HG02852 (cell line): Measurements from ENCODE around the gene VIPR2.
"Not testable (repeated sequence)": the region's sequence is repeated elsewhere in the genome, so short reads cannot be mapped to it uniquely, and the experiment has no call there.

Source experiments
- ATAC-seq: cut with Tn5 transposase; IDR thresholded peaks from one replicate; pipeline ENCODE4 v1.9.1; 2021; ENCODE audit warnings: mild to moderate bottlenecking, moderate library complexity; ENCODE audit not compliant: unreplicated experiment

The VIPR2 gene

GRCh38 chr7:159144758-159145489 is at the start of gene VIPR2:
VIPR2 (minus strand) TSS chr7:159144867; CDS start chr7:159144771, 96 bp downstream.
- ATAC-seq, result no peak

- ATAC-seq, result no peak
Measured at GRCh38 chr7:159193543-159194090, 49.0 kb upstream of the VIPR2 start.

DNA sequence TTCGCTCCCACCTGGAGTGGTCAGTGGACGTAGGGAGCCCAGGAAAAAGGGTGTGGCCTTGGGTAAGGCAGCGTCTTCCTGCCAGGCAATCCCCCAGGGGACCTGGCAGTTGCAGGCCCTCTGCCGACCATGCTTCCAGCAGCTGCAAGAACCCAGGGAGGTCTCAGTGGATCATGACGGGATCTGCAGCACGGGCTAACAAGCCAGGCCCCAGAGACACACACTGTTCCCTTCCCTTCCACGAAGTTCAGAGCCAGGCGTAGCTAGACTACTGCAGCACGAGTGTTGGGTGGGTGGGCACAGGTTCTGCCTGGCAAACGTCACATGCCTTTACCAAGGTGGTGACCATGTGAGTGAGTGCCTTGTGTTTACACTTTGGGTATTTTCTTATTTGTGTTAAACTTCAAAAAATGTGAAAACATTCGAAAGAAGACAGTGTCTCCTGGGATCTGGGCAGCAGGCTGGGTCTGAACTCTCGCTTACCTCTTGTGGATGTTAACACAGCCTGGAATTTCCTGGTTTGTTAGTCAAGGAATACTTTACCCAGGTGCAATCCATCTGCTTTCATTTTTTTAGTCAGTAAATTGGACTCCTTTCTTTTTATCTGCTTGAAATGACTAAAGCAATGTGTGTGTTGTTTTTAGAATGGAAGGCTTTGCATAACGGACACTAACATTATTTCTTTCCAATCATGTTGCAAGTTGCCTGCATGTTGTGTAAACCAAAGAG is 48.2 kb upstream of the VIPR2 start:
- ATAC-seq, result no peak

DNA sequence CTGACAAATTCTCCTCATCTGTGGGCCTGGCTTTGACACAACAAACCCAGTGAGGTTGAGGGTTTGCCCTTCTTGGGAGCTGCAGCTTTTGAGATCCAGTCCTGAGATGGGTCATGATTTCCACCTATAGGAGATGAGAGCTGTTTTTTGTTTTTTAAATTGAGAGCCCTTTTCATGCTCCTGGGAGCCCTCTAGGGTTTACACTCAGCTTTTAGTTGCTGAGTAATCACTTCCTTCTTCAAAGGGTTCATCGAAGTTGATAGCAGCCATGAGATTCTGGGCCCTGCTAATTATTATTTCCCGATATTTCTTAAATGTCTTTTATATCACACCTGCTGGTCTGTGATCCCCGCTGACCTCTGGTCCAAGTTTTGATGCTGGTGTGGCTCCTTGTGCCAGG is 47.3 kb upstream of the VIPR2 start:
- ATAC-seq, result no peak

- ATAC-seq, result no peak
Measured at GRCh38 chr7:159191236-159191635, 46.6 kb upstream of the VIPR2 start.

DNA sequence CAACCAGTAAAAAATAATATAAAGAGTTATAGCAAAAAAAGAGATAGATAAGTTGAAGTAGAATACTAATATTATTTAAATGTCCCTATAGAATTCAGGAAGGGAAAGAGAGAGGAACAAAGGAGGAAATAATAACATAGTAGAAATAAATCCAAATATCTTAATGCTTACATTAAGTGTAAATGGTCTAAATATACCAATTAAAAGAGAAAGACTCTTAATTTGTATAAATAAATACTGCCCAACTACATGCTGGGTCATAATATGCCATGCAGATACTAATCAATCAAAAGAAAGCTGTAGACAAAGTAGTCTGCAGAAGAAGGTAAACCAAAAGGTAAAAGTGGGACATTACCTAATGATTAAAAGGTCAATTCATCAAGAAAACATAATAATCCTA is 43.3 kb upstream of the VIPR2 start:
- no peak for ATAC-seq

GRCh38 chr7:159179241-159179640 is 34.6 kb upstream of the VIPR2 start:
- no peak for ATAC-seq

- no peak for ATAC-seq
Measured at GRCh38 chr7:159177284-159177953, 32.8 kb upstream of the VIPR2 start.

GRCh38 chr7:159175792-159176191 is 31.1 kb upstream of the VIPR2 start:
- ATAC-seq, result no peak

DNA sequence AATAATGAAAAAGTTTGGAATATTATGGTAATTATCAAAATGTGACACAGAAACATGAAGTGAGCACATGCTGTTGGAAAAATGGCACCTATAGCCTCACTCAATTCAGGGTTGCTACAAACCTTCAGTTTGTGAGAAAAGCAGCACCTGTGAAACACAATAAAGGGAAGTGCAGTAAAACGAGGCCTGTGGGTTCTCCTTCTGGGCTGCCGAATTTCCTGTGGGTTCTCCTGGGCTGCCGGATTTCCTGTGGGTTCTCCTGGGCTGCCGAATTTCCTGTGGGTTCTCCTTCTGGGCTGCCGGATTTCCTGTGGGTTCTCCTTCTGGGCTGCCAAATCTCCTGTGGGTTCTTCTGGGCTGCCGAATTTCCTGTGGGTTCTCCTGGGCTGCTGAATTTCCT is 30.4 kb upstream of the VIPR2 start:
- not testable (repeated sequence) for ATAC-seq

GRCh38 chr7:159172400-159172799 is 27.7 kb upstream of the VIPR2 start:
- no peak for ATAC-seq

- no peak for ATAC-seq
Measured at GRCh38 chr7:159169391-159169790, 24.7 kb upstream of the VIPR2 start.

GRCh38 chr7:159167139-159167538 is 22.5 kb upstream of the VIPR2 start:
- no peak for ATAC-seq

DNA sequence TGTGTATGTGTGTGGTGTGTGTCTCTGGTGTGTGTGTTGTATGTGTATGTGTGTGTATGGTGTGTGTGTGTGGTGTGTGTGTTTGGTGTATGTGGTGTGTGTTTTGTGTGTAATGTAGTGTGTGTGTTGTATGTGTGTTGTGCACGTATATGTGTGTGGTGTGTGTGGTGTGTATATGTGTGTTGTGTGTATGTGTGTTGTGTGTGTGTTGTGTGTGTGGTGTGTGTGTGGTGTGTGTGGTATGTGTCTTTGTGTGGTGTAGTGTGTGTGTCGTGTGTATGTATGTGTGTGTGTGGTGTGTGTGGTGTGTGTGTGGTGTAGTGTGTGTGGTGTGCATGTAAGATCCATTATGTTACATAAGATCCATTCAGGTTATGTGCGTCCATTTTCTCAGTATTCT is 21.9 kb upstream of the VIPR2 start:
- ATAC-seq, result no peak

- no peak for ATAC-seq
Measured at GRCh38 chr7:159165352-159165751, 20.7 kb upstream of the VIPR2 start.

- not testable (repeated sequence) for ATAC-seq
Measured at GRCh38 chr7:159163703-159164301, 19.1 kb upstream of the VIPR2 start.

DNA sequence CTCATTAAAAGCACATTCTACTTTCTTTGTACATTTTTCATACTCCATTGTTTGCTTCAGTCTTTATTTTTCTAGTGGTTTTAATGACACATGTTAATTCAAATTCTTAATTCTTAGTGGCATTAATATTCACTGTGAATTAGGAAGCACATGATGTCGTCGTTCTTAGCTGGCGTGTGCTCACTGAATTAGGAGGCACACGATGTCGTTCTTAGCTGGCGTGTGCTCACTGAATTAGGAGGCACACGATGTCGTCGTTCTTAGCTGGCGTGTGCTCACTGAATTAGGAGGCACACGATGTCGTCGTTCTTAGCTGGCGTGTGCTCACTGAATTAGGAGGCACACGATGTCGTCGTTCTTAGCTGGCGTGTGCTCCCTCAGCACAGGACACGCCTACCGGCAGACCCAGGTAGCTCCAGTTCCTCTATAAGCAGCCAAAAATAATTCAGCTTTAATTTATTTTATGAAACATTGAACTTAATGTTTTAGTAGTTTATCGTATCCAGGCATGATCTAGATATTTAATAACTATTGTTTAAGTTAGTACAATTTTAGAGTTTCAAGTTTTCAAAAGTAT is 17.5 kb upstream of the VIPR2 start:
- not testable (repeated sequence) for ATAC-seq

DNA sequence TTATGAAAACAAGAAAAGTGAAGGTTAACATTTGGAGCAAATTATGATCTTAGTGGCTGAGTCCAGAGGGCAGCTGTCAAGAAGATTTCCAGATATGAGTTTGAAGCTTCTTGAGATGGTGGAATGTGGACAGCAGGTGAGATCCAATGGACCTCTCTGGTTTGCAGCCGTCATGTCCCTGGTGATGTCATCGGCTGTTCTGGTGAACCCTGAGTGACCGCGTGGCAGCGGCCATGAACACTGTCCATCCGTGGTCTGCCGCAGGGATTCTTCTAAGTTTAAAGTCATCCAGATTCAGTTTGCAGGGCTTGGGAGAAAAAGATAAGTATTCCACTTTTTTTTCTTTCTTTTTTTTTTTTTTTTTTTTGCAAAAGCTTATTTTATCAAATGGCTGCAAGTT is 15.8 kb upstream of the VIPR2 start:
- ATAC-seq, result no peak

DNA sequence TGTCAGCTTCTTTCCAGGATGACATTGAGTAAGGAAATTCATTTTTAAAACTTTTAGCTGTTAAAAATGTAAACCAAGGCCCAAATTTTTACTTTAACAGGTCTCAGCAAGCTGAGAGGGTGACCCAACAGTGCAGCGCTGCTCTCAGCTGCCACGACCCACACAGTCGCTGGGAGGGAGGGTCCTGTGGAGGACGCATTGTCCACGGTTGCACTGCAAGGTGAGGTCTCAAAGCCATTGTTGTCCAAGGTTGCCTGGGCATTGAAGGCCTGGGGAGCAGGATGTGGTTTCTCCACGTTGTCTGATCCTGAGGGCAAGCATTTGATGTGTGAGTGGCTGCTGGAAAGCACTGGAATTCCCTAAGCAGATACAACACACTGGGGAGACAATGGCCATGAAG is 15.1 kb upstream of the VIPR2 start:
- no peak for ATAC-seq

GRCh38 chr7:159158888-159159405 is 14.3 kb upstream of the VIPR2 start:
- no peak for ATAC-seq
